Measurements from ENCODE around the gene PGAM2.

Gene PGAM2

DNA sequence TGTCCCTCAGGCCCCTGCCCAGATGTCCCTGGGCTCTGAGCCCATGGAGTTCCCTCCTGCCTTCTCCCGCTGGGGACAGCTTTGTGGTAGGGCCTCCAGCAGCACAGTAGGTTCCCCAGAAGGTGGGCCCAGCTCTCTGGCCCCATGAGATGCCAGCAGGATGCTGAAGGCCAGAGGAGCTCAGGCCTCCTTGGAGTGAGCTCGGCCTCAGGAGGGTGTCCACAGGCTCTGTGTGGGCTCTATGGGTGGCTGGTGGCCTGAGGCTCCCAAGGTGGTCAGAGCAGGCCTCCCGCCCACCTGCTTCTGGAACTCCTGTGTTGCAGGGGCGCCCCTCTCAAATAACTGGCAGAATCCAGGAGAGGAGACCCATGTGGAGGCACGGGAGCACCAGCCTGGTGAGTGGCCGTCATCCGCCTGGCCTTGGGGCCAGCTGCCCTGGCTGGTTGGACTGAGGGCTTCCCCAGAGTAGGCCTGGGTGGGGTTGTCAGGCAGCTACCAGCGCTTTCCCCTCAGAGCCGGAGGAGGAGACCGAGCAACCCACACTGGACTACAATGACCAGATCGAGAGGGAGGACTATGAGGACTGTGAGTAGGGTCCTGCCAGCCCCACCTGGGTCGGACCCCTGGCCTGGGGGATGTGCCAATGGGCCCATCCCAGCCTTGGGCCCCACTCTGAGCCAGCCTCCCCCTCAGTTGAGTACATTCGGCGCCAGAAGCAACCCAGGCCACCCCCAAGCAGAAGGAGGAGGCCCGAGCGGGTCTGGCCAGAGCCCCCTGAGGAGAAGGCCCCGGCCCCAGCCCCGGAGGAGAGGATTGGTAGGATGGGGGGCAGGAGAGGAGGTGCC, 42.0 kb upstream of the PGAM2 start:
- TF ChIP-seq GATA3 (IDR thresholded peaks at IDR 0.05; ENCODE audit: low read depth, low read length) (no peak), GATA2 (IDR thresholded peaks at IDR 0.05; ENCODE audit: low read depth, low read length) (no peak)

DNA sequence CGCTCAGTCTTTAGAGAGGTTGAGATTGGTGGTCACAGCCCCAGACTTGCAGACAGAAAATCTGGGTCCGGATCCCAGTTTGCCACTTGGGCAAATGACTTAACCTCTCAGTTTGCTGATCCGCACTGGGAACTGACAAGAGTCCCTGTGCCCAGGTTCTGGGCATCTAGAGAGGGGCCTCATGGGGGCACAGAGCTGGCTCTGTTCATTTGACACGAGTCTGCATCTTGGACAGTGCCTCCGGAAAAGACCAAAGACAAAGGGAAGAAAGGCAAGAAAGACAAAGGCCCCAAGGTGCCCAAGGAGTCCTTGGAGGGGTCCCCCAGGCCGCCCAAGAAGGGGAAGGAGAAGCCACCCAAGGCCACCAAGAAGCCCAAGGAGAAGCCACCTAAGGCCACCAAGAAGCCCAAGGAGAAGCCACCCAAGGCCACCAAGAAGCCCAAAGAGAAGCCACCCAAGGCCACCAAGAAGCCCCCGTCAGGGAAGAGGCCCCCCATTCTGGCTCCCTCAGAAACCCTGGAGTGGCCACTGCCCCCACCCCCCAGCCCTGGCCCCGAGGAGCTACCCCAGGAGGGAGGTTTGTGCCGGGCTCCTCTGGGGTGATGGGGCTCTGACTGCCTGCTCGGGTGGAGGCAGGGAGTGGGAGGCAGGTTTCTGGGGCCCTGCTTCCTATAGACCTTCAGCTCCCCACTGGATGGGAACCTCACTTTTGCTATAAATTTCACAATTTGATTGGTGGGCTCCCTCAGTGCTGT, 41.1 kb upstream of the PGAM2 start:
- TF ChIP-seq GATA3 (IDR thresholded peaks at IDR 0.05; ENCODE audit: low read depth, low read length) (no peak), GATA2 (IDR thresholded peaks at IDR 0.05; ENCODE audit: low read depth, low read length) (no peak)

DNA sequence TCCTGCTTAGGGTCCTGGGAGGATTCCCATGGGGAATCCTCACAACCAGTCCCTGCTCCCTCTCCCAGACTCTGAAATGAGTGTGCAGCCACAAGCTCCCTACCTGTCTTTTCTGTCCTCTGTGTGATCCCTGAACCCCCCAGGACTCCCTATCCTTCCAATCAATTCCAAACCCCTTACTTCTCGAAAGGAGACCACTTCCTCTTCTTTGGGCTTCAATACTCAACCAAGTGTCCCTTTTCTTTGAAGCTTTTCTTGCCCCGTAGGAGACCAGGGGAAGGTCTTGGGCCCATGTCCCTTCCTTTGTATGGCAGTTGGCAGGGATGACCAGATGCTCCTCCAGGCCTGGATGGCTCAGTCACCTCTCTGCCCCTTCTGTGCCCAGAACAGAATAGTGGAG, 40.5 kb upstream of the PGAM2 start:
- no peak for TF ChIP-seq GATA2 (IDR thresholded peaks at IDR 0.05; ENCODE audit: low read depth, low read length)
- no peak for TF ChIP-seq GATA3 (IDR thresholded peaks at IDR 0.05; ENCODE audit: low read depth, low read length)

DNA sequence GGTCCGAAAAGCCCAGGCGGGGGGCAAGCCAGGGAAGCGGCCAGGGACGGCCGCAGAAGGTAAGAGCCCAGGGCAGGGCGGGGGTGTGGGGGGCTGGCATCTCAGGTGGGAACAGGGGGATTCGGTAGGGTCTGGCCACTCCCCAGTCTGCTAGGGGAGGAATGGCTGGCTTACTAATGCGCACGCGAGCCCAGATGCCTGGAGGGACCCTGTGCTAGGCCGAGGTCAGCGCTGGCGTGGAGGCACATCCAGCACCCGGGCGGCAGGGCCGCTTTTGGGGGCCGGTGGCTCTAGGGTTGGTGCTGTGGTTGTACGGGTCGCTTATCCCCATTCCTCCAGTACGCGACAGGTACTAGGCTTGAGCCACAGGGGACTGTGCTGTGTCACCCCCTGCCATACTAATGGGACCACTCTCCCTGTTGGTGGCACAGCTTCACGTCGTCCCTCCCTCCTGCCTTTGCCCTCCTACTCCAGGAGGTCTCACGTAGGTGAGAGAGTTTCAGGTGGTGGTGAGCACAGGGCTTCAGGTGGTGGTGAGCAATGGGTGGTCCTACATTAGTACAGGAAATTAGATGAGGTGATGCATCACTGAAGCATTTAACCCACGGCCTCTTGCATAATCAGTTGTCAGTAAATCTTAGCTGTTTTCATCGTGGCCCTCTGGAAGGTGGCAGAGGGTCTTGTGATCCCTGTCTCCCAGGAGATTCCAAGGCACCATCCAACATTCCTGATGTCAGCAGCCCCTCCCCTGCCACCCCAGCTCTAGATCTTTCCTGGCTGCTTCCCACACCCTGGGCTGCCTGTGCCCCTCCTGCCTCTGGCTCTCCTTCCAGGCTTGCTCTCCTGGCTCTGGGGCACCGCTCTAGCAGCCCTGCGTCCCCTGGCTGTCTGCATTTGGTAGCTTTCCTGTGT, 39.7 kb upstream of the PGAM2 start:
- TF ChIP-seq GATA2 (IDR thresholded peaks at IDR 0.05; ENCODE audit: low read depth, low read length) (no peak; the same call in 1 of the 2 replicates), GATA3 (IDR thresholded peaks at IDR 0.05; ENCODE audit: low read depth, low read length) (no peak)

DNA sequence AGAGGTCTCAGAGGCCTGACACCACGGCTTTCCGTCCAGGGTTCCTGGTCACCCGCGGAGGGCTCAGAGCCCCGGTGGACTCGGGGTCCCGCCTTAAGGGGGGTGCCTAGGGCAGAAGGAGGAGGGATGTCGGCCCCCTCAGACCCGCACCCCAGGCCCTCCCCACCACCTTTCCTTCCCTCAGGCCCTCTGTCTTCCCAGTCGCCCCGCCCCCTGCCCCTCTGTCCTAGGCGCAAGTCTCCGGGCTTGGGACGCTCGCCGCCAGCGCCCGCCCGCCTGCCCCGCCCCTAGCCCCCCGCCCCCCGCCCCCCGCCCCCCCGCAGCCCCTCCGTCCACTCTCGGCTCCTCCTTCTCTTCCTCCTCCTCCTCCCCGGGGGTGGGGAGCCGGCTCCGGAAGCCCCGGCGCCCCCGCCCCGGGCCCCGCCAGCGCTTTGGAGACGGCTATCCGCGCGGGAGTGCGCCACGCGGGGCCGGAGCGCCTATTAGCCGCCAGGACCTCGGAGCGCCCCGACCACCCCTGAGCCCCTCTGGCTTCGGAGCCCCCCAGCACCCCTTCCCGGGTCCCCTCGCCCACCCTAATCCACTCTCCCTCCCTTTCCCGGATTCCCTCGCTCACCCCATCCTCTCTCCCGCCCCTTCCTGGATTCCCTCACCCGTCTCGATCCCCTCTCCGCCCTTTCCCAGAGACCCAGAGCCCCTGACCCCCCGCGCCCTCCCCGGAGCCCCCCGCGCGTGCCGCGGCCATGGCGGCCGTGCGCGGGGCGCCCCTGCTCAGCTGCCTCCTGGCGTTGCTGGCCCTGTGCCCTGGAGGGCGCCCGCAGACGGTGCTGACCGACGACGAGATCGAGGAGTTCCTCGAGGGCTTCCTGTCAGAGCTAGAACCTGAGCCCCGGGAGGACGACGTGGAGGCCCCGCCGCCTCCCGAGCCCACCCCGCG, 38.8 kb upstream of the PGAM2 start, which contains the start of gene AEBP1:
Gene AEBP1, plus strand, starts transcription at position 423 of the 937 bp plus-strand sequence. Its CDS starts 321 bp downstream, at position 744.
- TF ChIP-seq GATA2 (IDR thresholded peaks at IDR 0.05; ENCODE audit: low read depth, low read length) (no peak), GATA3 (IDR thresholded peaks at IDR 0.05; ENCODE audit: low read depth, low read length) (no peak)

DNA sequence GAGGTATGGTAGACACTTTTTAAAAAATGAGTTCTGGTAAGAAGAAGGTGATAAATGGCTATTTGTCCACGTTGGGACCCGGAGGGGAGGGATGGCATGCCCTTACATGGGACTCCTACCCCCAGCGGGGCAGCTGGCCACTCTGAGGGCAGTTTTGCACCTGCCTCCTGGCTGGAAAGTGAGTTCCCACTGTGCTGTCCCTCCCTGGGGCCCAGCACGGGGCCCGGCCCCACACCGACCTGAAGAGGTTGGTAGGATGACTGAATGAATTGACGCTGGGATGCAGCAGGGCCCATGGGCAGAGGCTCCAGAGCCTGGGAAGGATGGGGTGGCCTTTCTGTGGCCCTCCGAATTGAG, 38.2 kb upstream of the PGAM2 start:
- TF ChIP-seq GATA3 (IDR thresholded peaks at IDR 0.05; ENCODE audit: low read depth, low read length) (no peak), GATA2 (IDR thresholded peaks at IDR 0.05; ENCODE audit: low read depth, low read length) (no peak)

DNA sequence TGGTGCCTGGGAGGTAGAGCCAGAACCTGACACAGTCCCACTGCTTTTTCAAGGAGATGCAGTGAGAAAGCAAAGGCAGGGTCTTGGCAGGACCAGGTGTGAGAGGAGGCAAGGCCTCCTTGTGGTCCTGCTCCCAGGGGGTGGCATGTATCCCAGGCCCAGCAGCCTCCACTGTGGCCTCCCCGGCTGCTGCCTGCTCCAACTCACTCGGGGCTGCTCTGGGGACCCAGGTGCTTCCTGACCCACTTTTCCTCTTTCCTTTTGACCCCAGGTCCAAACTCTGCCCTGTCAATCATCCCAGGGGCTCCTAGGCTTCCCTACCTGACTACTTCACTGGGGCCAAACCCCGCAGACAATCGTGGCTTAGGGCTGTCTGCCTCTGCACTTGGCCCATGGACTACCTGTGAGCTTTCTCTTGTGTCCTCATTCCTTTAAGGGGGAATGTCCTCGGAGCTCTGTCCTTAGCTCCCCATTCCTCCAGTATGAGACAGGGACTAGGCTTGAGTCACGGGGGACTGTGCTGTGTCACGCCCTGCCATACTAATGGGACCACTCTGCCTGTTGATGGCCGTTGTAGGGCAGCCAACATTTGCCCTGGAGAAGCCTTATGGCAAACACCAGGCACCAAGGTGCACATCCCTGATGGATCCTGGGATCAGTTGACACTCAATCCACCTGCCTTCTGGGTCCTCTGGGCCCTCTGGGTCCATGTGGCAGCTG, 37.6 kb upstream of the PGAM2 start:
- no peak for TF ChIP-seq GATA3 (IDR thresholded peaks at IDR 0.05; ENCODE audit: low read depth, low read length)
- TF ChIP-seq GATA2 (IDR thresholded peaks at IDR 0.05; ENCODE audit: low read depth, low read length) = no peak

DNA sequence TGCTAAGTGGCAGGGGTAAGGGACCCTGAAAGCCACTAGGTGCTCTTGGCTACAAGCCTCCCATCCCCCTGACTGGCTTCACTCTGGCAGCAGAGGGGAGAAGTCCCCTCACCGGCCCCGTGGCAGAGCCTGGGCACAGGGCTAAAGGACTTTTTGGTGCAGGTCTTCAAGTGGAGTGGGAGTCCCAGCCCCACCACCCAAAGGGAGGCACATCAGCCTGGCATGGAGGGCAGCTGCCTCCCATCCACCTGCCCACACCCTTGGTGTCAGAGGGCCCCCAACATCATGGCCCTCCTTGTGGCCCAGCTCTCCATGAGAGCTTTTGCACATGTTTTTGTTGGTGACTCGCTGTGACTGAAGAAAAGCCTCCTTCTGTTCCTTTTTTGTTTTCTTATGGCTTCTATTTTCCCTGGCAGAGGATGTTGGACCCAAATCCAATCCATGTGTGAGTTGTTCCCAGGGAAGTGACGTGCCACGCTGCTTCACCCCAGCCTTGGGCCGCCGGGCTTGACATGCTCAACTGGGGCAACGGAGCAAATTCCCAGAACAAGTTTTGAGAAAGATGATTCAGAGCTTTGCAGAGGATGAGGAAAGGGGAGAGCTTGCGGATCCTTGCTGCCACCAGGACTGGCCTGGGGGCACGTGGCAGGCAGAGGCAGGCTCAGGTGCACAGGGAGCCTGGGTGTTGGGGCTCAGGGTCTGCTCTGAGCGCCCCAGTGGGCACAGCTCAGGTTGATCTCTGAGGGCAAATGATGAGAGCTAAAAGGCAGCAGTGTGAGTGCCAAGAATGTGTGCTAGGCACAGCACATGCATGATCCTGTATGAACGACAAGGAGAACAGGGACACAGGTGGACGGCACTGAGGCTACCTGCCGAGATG, 36.8 kb upstream of the PGAM2 start:
- no peak for TF ChIP-seq GATA2 (IDR thresholded peaks at IDR 0.05; ENCODE audit: low read depth, low read length)
- TF ChIP-seq GATA3 (IDR thresholded peaks at IDR 0.05; ENCODE audit: low read depth, low read length) = no peak

DNA sequence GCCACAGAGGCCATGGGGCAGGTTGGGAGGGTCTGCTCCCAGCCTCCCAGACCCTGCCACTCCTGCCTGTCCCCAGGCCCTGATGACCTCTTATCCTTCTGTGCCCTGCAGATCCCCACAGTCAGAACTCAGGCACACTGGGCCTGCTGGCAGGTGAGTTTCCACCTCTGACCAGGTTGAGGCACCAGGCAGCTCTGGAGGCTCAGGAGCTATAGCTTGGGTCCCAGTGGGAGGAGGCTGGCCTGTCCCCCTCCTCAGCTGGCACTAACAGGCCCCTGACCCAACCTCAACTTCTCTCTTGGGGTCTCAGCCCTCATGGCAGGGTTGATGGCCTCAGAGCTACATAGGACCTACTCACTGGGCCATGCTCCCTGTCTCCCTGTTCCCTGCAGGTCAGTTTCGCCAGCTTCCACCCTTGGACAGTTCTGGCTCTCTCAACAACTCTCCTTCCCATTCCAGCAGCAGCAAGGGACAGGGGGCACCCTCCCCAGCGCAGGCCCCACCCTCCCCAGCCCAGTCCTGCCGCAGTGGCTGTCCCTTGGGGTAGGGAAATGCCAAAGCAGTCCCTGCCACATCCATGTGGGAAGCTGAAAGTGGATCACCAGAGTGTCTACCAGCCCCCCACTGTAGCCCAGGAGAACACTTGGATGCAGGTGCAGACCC, 36.1 kb upstream of the PGAM2 start:
- TF ChIP-seq GATA3 (IDR thresholded peaks at IDR 0.05; ENCODE audit: low read depth, low read length) = no peak
- TF ChIP-seq GATA2 (IDR thresholded peaks at IDR 0.05; ENCODE audit: low read depth, low read length) = no peak

DNA sequence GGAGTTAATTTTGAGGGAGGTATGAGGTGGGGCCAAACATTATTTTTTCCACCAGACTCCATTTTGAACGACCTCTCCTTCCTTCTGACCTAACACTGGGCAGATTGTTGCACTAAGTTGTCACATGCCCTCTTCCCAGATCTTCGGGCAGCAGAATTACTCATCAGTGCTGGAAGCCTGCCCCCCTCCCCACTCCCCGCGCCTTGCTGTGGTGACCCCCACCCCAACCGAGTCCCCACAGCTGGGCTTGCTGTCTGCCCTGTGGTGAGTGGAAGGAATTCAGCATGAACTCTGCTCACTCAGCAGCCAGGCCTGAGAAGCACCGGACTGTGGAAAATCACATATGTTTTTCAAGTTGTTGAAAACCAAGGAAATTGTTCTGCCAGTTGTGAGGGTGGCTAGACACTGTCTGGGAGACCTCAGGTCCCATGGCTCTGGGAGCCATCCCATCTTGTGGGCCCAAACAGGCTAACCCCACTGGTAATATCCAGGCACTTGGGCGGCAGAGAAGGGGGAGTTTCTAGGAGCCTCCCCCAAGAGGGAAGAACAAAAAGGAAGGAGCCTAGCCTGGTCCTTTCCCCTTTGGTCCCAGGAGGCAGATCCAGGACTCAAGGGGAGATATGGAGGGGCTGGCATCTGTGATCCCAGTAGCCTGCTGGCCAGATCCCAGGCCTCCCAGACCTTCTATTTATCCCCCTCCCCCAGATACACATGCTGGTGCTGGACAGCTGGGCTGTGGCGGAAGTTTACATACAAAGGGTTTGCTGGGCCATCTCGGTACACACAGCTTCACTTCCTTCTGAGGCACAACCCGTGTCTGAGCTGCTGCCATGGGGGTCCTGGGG, 35.3 kb upstream of the PGAM2 start:
- no peak for TF ChIP-seq GATA2 (IDR thresholded peaks at IDR 0.05; ENCODE audit: low read depth, low read length)
- no peak for TF ChIP-seq GATA3 (IDR thresholded peaks at IDR 0.05; ENCODE audit: low read depth, low read length)
